Fibroblast of lung (primary cell): ENCODE results near the gene APOL4. TPM values are rescaled to one million over a fixed set of nuclear protein-coding genes. Genes with fewer than 3 reads are reported as not detected.
"Not testable (repeated sequence)": the region's sequence is repeated elsewhere in the genome, so short reads cannot be mapped to it uniquely, and the experiment has no call there.

Source experiments
- DNase-seq, 2 donors: peaks; one replicate each; pipeline versions ENCODE4 v3.0.0 to v3.0.0-alpha.2; 2010; ENCODE audit warnings: low read depth in 2 of 2
- H2AFZ ChIP-seq: 2 replicates; pipeline ENCODE4 v1.5.1; 2012; ENCODE audit warnings: low read length, control low read depth, inconsistent platforms
- H3K27ac ChIP-seq: 2 replicates; pipeline ENCODE4 v1.5.1; 2011; ENCODE audit warnings: low read length, control low read depth; ENCODE audit not compliant: insufficient read depth
- H3K27me3 ChIP-seq: 2 replicates; pipeline ENCODE4 v1.5.1; 2011; ENCODE audit warnings: mild to moderate bottlenecking, low read length; ENCODE audit not compliant: control insufficient read depth, insufficient read depth
- H3K36me3 ChIP-seq: 2 replicates; pipeline ENCODE4 v1.5.1; 2011; ENCODE audit warnings: low read length; ENCODE audit not compliant: control insufficient read depth, insufficient read depth
- H3K4me1 ChIP-seq: 2 replicates; pipeline ENCODE4 v1.5.1; 2011; ENCODE audit warnings: low read length; ENCODE audit not compliant: control insufficient read depth, insufficient read depth; ENCODE audit errors: extremely low read depth
- H3K4me2 ChIP-seq: 2 replicates; pipeline ENCODE4 v1.5.1; 2011; ENCODE audit warnings: low read length, control low read depth; ENCODE audit not compliant: insufficient read depth; ENCODE audit errors: extremely low read depth
- H3K4me3 ChIP-seq, 4 experiments: fragments of 200-600 bp in 1 of 4; sonication (generic) in 1 of 4; replicated peaks in 1 of 4; 2 replicates each; pipeline ENCODE4 v1.5.1; 2011 to 2016; ENCODE audit warnings: low read length in 4 of 4, low read depth in 3 of 4, mild to moderate bottlenecking in 3 of 4, control low read depth in 2 of 4, inconsistent platforms in 1 of 4, mixed read lengths in 1 of 4; ENCODE audit not compliant: insufficient read depth in 1 of 4; ENCODE audit errors: control extremely low read depth in 1 of 4
- H3K79me2 ChIP-seq: 2 replicates; pipeline ENCODE4 v1.5.1; 2012; ENCODE audit warnings: mild to moderate bottlenecking, low read length, inconsistent platforms; ENCODE audit not compliant: control insufficient read depth, insufficient read depth
- H3K9ac ChIP-seq: 2 replicates; pipeline ENCODE4 v1.5.1; 2011; ENCODE audit warnings: mild to moderate bottlenecking, low read length, control low read depth; ENCODE audit not compliant: insufficient read depth
- H3K9me3 ChIP-seq: 2 replicates; pipeline ENCODE4 v1.5.1; 2012; ENCODE audit warnings: low read depth, low read length; ENCODE audit not compliant: control insufficient read depth, insufficient read depth
- H4K20me1 ChIP-seq: 2 replicates; pipeline ENCODE4 v1.5.1; 2011; ENCODE audit warnings: low read length; ENCODE audit not compliant: control insufficient read depth, insufficient read depth; ENCODE audit errors: extremely low read depth
- CTCF ChIP-seq, 2 donors: IDR thresholded peaks in 1 of 2; conservative IDR thresholded peaks in 1 of 2; 1 replicate in 1 of 2; 2 replicates in 1 of 2; pipeline ENCODE4 v1.5.1; 2011 to 2012; ENCODE audit warnings: low read length in 2 of 2, control low read depth in 1 of 2, inconsistent platforms in 1 of 2, low read depth in 1 of 2, mild to moderate bottlenecking in 1 of 2
- EZH2 ChIP-seq: IDR thresholded peaks from 2 replicates; pipeline ENCODE4 v1.5.1; 2012; ENCODE audit warnings: low read length, control low read depth, mild to moderate bottlenecking; ENCODE audit errors: missing control alignments
- polyA minus RNA-seq: library from RNA; depleted of rRNA, polyadenylated mRNA; stranded (reverse); fragments of >200 nt; gene quantifications from 2 replicates; pipeline ENCODE4 v1.2.3, GENCODE V29; 2011; ENCODE audit warnings: low replicate concordance
- polyA plus RNA-seq, 2 donors: library from polyadenylated mRNA; depleted of rRNA in 1 of 2; stranded (reverse) in 1 of 2; unstranded in 1 of 2; fragments of >200 nt; gene quantifications; 2 replicates each; pipeline ENCODE4 v1.2.1, GENCODE V29; 2011 to 2012; ENCODE audit warnings: missing spikeins in 1 of 2
- total RNA-seq: library from RNA; depleted of rRNA; stranded (reverse); fragments of >200 nt; gene quantifications from 2 replicates; pipeline ENCODE4 v1.2.1, GENCODE V29; 2014

APOL4 gene
- total RNA-seq: 2.0 and 2.1 TPM in 2 replicates
- 0.31 and 0.69 TPM in 2 replicates for polyA plus RNA-seq
- 0.49 and 0.75 TPM in 2 replicates for polyA plus RNA-seq (2012)
- 0.19 TPM in 1 of 2 replicates, not detected in the other for polyA minus RNA-seq

GRCh38 chr22:36201630-36202319 is at the start of gene APOL4:
TSS of gene APOL4 (minus strand) at chr22:36201809. CDS start at chr22:36201734, 75 bp downstream.
- DNase-seq: peak in 1 of 2 donors; percentile 52

GRCh38 chr22:36250292-36250960 is 48.8 kb upstream of the APOL4 start:
- not testable (repeated sequence) for H4K20me1 ChIP-seq, H3K9me3 ChIP-seq, H3K4me3 ChIP-seq, H2AFZ ChIP-seq, H3K9ac ChIP-seq, H3K27ac ChIP-seq, H3K79me2 ChIP-seq, H3K4me2 ChIP-seq, H3K4me1 ChIP-seq, H3K27me3 ChIP-seq, H3K36me3 ChIP-seq, DNase-seq

More at GRCh38 chr22:36201630-36202319, at the start of gene APOL4:
- Histone ChIP-seq H3K4me2 (peak within 1 kb of the TSS; percentile 13), H3K9ac (no peak within 1 kb of the TSS), H3K36me3 (no peaks in the 10 kb centered on the region), H2AFZ (peak within 1 kb of the TSS; percentile 41), H3K79me2 (no peaks in the 10 kb centered on the region), H3K27me3 (no peaks in the 10 kb centered on the region), H3K27ac (no peak within 1 kb of the TSS), H3K4me1 (peaks cover 4% of the 10 kb centered on the region), H3K9me3 (no peaks in the 10 kb centered on the region), H3K4me3 (peak within 1 kb of the TSS in 1 of 4 experiments; percentile 14), H4K20me1 (no peaks in the 10 kb centered on the region)
- no peak for TF ChIP-seq CTCF (conservative IDR thresholded peaks at IDR 0.05 in 1 of 2, IDR thresholded peaks at IDR 0.05 in 1 of 2; ENCODE audit: low read depth in 1 of 2, low read length in 2 of 2)
- TF ChIP-seq EZH2: no peak

GRCh38 chr22:36249160-36249559 is 47.6 kb upstream of the APOL4 start:
- TF ChIP-seq EZH2: no peak
- no peak for TF ChIP-seq CTCF (conservative IDR thresholded peaks at IDR 0.05 in 1 of 2, IDR thresholded peaks at IDR 0.05 in 1 of 2; ENCODE audit: low read depth in 1 of 2, low read length in 2 of 2)
- Histone ChIP-seq H3K27ac (no peak overlapping the region), H3K9ac (no peak overlapping the region), H3K4me2 (no peak overlapping the region), H3K27me3 (no peaks in the 10 kb centered on the region), H3K9me3 (no peaks in the 10 kb centered on the region), H4K20me1 (no peaks in the 10 kb centered on the region), H3K4me3 (no peak overlapping the region), H2AFZ (no peak overlapping the region), H3K79me2 (peaks cover 2% of the 10 kb centered on the region), H3K4me1 (peaks cover under 1% of the 10 kb centered on the region), H3K36me3 (no peaks in the 10 kb centered on the region)
- DNase-seq: no peak
